ENCODE measurements around the gene GKAP1. TPM values are rescaled to one million over a fixed set of nuclear protein-coding genes. Genes with fewer than 3 reads are reported as not detected.

The GKAP1 gene
- 0.34 and 1.6 TPM in 2 replicates for total RNA-seq

DNA sequence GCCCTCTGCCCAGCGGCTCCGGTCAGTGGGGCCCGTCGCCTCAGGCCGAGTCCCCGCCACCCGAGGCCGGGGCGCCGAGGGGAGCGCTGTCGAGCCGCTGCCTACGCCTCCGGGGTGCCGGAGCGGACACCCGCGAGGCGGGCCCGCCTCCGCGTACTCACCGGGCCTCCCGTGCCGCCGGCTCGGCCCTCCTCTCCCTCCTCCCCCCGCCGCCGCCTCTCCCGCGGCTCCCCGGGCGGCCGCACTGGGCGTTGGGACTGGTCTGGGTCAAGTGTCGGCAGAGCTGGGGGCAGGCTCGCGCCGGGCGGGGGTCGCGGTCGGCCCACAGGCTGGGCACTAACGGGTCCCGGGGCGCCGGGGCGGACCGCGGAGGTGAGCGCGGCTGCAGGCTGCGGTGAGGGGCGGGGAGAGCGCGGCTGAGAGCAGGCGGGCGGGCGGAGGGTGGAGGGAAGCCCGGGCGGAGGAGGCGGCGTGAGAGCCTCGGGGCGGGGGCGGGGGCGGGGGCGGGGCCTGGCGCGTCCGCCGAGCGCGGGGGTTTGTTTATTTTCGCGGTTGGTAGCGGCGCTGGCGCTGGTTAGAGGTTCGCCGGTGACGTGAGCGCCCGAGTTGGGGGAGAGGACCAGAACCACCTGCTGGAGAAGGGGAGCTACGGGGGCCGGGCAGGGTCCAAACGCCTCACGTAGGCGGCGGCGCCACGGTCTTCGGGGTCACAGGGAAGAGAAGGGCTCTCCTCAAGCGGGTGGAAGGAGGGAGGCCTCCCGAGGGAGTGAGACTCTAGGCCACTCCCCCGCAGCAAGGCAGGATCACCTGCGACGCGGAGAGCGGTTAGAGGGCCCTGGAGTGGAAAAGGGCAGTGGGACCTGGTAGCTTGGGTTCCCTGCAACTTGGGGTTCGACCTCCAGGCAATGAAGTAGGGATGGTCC lies at the start of gene GKAP1:
Gene GKAP1, minus strand, starts transcription at position 414 of the 923 bp plus-strand sequence. CDS start 11,252 bp downstream, outside the sequence.

DNA sequence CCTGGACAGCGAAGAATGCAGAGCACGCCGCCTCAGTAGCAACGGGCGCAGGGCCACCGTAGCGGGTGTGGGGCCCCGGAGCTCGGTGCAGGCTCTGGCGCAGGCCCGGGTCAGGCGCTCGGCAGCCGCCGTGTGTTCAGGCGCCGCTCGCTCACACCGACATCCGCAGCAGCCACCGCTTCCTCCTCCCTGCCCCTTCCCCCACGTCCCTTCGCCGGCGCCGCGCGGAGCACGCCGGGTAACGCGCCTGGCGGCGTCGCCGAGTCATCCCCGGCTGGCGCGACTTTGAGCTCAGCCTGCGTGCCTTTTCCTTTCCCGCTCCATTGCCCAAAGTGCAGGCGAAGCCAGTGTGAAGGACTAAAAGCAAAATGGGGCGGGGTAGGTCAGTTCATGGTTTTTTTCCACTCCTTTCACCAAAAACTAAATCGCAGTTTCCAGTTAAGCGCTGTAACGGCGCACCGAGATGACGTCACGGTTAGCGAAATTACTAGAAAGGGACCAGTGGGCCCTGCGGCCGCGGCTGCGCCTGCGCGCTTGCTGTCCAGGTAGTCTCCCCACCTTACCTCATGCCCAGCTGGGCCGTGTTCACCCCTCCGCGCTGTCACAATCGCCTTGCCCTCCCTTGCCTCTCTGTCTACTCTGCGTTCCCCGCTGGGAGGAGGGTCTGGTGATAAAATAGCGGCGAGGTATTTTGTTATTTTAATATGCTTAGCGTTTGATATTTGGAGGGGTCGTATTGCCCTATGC lies 109.6 kb downstream of the GKAP1 start, which contains the start of gene UBQLN1:
Gene UBQLN1, minus strand, starts transcription at position 191 of the 747 bp plus-strand sequence. CDS start 279 bp downstream, outside the sequence.

Other genes with a start within 250 kb of the GKAP1 start
- 1.5 and 3.8 TPM in 2 replicates for gene IDNK, start 194.6 kb downstream of the GKAP1 start, total RNA-seq
- gene UBQLN1, start 109.8 kb downstream of the GKAP1 start, total RNA-seq = 113 and 150 TPM in 2 replicates
- gene KIF27, start 103.7 kb upstream of the GKAP1 start, total RNA-seq = 5.5 and 9.0 TPM in 2 replicates
- 554 and 588 TPM in 2 replicates for gene HNRNPK, start 162.4 kb upstream of the GKAP1 start, total RNA-seq
- 4.4 and 7.8 TPM in 2 replicates for gene RMI1, start 163.0 kb upstream of the GKAP1 start, total RNA-seq